Gastroesophageal sphincter (tissue), 4 donors: ENCODE data around the gene ZSWIM6. TPM values are rescaled to one million over a fixed set of nuclear protein-coding genes. Genes with fewer than 3 reads are reported as not detected.

ENCODE experiments used
- ATAC-seq: fragments of 150-250 bp; one replicate; pipeline ENCODE4 v1.9.1; 2016; ENCODE audit warnings: mild to moderate bottlenecking, moderate library complexity
- H3K27ac ChIP-seq, 4 donors: fragments of 200-600 bp; sonication (generic) in 3 of 4; 1 replicate in 3 of 4; 2 replicates in 1 of 4; pipeline ENCODE4 v1.5.1; 2016 to 2019
- H3K27me3 ChIP-seq: fragments of 200-600 bp; sonication (generic); one replicate; pipeline ENCODE4 v1.5.1; 2019
- H3K36me3 ChIP-seq, 2 donors: fragments of 200-600 bp; sonication (generic); one replicate each; pipeline ENCODE4 v1.5.1; 2019; ENCODE audit warnings: control low read depth in 1 of 2
- H3K4me1 ChIP-seq, 3 donors: fragments of 200-600 bp; sonication (generic); 1 replicate in 2 of 3; 2 replicates in 1 of 3; pipeline ENCODE4 v1.5.1; 2016 to 2019; ENCODE audit warnings: control low read depth in 2 of 3
- H3K4me3 ChIP-seq, 2 donors: fragments of 200-600 bp; sonication (generic); one replicate each; pipeline ENCODE4 v1.5.1; 2019; ENCODE audit warnings: mild to moderate bottlenecking in 1 of 2, moderate library complexity in 1 of 2
- H3K9me3 ChIP-seq, 3 donors: fragments of 200-600 bp; sonication (generic); one replicate each; pipeline ENCODE4 v1.5.1; 2017 to 2019; ENCODE audit warnings: control low read depth in 2 of 3
- EP300 ChIP-seq: sonication (generic); formaldehyde crosslinking; IDR thresholded peaks from one replicate; pipeline ENCODE4 v1.6.1; 2017; ENCODE audit warnings: antibody characterized with exemption, mild to moderate bottlenecking
- POLR2A ChIP-seq, 2 donors: fragments of 450-650 bp; IDR thresholded peaks; one replicate each; pipeline ENCODE4 v1.6.1; 2017; ENCODE audit warnings: antibody characterized with exemption in 2 of 2, mild to moderate bottlenecking in 2 of 2, moderate library complexity in 1 of 2
- POLR2AphosphoS5 ChIP-seq: sonication (generic); formaldehyde crosslinking; IDR thresholded peaks from one replicate; pipeline ENCODE4 v1.6.1; 2017; ENCODE audit warnings: antibody characterized with exemption
- WGBS, 2 donors: methylation state at CpG; one replicate each; pipeline ENCODE4 v1.1.5; 2018; ENCODE audit warnings: low coverage in 1 of 2; 5-methylcytosine and 5-hydroxymethylcytosine counted together
- total RNA-seq, 4 donors: library from RNA; depleted of rRNA; stranded (reverse); fragments of >200 nt; gene quantifications; one replicate each; pipeline ENCODE4 v1.1.0, GENCODE V29; 2016
- TF ChIP-seq, protein P1 (sequence below), 4 experiments: fragments of 200-600 bp in 2 of 4; fragments of 450-650 bp in 2 of 4; sonication (generic) in 1 of 4; IDR thresholded peaks; one replicate each; pipeline ENCODE4 v1.5.1; 2017 to 2019; ENCODE audit warnings: antibody characterized with exemption in 4 of 4, mild to moderate bottlenecking in 2 of 4, moderate library complexity in 2 of 4

The ZSWIM6 gene
- total RNA-seq, 4 donors from 2014 or later: 8.9 to 20.9 (median 12.3) TPM

DNA sequence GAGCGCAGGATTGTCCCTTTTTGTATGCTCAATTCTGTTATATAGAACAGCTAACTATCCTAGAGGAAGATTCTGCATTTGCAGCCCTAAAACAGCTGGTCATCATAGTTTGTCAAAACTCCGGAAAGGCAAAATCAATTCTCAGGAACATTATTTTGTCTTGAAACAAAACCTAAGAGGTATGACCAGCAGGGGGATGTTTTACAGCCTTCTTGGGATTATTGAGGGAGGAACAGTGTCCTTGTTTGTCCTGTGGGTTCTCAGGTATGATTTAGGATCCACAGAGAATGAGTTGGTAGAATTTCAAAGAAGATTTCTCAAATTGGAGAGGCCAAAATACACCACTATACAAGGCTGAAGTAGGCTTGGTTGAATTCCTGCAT, 136.4 kb downstream of the ZSWIM6 start:
- H3K27me3 ChIP-seq: no peaks in the 10 kb centered on the region
- H3K36me3 ChIP-seq: peaks cover 0 to 5% of the 10 kb centered on the region in 2 donors
- TF ChIP-seq POLR2AphosphoS5 (no peak), POLR2A (IDR thresholded peaks at IDR 0.05) (no peak), EP300 (no peak)
- TF ChIP-seq, protein P1, sequence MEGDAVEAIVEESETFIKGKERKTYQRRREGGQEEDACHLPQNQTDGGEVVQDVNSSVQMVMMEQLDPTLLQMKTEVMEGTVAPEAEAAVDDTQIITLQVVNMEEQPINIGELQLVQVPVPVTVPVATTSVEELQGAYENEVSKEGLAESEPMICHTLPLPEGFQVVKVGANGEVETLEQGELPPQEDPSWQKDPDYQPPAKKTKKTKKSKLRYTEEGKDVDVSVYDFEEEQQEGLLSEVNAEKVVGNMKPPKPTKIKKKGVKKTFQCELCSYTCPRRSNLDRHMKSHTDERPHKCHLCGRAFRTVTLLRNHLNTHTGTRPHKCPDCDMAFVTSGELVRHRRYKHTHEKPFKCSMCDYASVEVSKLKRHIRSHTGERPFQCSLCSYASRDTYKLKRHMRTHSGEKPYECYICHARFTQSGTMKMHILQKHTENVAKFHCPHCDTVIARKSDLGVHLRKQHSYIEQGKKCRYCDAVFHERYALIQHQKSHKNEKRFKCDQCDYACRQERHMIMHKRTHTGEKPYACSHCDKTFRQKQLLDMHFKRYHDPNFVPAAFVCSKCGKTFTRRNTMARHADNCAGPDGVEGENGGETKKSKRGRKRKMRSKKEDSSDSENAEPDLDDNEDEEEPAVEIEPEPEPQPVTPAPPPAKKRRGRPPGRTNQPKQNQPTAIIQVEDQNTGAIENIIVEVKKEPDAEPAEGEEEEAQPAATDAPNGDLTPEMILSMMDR (IDR thresholded peaks at IDR 0.05): no peak
- ATAC-seq: no peak
- H3K4me3 ChIP-seq: no peak overlapping the region
- no peaks in the 10 kb centered on the region for H3K9me3 ChIP-seq
- no peak overlapping the region for H3K27ac ChIP-seq
- H3K4me1 ChIP-seq: peaks cover 0 to 38% (median 9%) of the 10 kb centered on the region in 3 donors
- 50 to 64% methylated on average over 2 of the region's 2 CpGs for WGBS, 2 donors

DNA sequence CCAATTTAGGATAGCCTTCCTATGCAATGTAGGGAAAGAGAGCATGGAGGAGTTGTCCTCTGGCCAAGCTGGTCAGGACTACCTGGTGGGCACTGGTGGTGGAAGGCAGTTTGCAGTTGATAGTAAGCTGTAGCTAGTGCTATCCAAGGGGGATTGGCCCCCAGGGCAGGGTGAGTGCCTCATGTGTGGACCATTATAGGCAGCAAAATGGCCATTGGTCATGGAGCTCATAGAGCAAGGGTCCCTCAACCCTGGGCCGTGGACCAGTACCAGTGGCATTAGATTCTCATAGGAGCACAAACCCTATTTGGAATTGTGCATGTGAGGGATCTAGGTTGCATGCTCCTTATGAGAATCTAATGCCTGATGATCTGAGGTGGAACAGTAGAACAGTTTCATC, 139.3 kb downstream of the ZSWIM6 start:
- ATAC-seq: no peak
- Histone ChIP-seq H3K36me3 (peaks cover 0 to 5% of the 10 kb centered on the region in 2 donors), H3K4me1 (peaks cover 0 to 26% (median 6%) of the 10 kb centered on the region in 3 donors), H3K27me3 (no peaks in the 10 kb centered on the region), H3K9me3 (no peaks in the 10 kb centered on the region), H3K4me3 (no peak overlapping the region), H3K27ac (no peak overlapping the region)
- no CpG with 5 or more reads among the region's 1 CpG for WGBS, 2 donors
- TF ChIP-seq EP300 (no peak), POLR2A (IDR thresholded peaks at IDR 0.05) (no peak), POLR2AphosphoS5 (no peak)
- TF ChIP-seq, protein P1 (IDR thresholded peaks at IDR 0.05): no peak

DNA sequence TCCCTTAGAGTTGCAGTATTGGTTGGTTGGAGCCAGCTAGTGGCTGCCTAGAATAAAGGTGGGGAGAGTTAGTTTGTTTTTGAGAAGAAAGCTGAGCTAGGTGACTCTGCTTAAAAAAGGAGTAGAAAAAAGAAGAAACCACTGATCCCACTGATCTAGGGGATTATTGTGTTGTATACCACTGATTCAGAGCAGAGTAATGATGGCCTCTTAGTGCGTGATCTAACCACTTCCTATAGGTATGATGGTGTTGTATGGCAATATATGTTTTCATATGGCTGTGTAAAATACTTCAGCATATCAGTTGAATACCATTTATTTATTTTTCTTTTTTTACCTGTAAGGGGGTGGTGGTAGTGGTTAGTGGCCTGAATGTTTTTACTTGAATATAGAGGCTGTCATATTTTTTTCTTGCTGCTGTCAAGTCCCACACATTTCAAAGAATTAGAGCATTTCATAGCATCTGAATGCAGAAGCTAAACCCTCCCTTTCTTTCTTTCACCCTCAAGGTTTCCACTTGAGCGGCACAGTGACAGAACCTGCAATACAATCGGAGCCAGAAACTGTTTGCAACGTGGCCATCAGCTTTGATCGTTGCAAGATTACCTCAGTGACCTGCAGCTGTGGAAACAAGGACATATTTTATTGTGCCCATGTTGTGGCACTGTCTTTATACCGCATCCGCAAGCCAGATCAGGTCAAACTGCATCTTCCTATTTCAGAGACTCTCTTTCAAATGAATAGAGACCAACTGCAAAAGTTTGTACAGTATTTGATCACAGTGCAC, 140.3 kb downstream of the ZSWIM6 start:
- peaks cover 0 to 17% (median 5%) of the 10 kb centered on the region in 3 donors for H3K4me1 ChIP-seq
- WGBS, 2 donors: 88 to 100% methylated on average over 3 to 7 of the region's 7 CpGs
- H3K36me3 ChIP-seq: peaks cover 0 to 5% of the 10 kb centered on the region in 2 donors

DNA sequence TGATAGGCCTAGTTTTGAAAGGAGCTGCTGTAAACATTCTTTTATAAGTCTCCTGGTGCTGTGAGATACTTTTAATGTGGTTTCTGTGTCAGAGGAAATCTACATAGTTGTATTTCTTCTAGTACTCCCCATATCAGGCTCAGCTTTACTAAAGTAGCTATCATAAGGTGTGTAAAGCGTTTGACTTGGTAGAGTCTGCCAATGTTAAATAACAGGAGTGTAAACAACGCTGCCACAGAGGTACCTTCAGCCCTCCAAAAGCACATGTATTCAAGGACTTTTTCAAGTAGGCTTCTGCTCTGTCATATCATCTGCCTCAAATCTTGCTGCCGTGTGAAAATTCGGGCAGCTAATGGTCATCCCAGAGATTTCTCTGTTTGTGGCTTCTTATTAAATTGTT, 142.7 kb downstream of the ZSWIM6 start:
- H3K36me3 ChIP-seq: peaks cover 0 to 5% of the 10 kb centered on the region in 2 donors
- WGBS, 2 donors: 81 to 85% methylated on average over 4 of the region's 4 CpGs
- H3K27me3 ChIP-seq: no peaks in the 10 kb centered on the region
- TF ChIP-seq, protein P1 (IDR thresholded peaks at IDR 0.05): no peak
- TF ChIP-seq POLR2A (IDR thresholded peaks at IDR 0.05) (no peak), POLR2AphosphoS5 (no peak), EP300 (no peak)
- H3K27ac ChIP-seq: no peak overlapping the region
- no peak overlapping the region for H3K4me3 ChIP-seq
- H3K9me3 ChIP-seq: no peaks in the 10 kb centered on the region
- no peak for ATAC-seq
- peaks cover 0 to 5% (median 0%) of the 10 kb centered on the region in 3 donors for H3K4me1 ChIP-seq

More for the DNA sequence above, 140.3 kb downstream of the ZSWIM6 start:
- Histone ChIP-seq H3K27me3 (no peaks in the 10 kb centered on the region), H3K27ac (no peak overlapping the region), H3K4me3 (no peak overlapping the region), H3K9me3 (no peaks in the 10 kb centered on the region)
- ATAC-seq: no peak
- TF ChIP-seq POLR2A (IDR thresholded peaks at IDR 0.05) (no peak), POLR2AphosphoS5 (no peak), EP300 (no peak)
- TF ChIP-seq, protein P1 (IDR thresholded peaks at IDR 0.05): no peak

DNA sequence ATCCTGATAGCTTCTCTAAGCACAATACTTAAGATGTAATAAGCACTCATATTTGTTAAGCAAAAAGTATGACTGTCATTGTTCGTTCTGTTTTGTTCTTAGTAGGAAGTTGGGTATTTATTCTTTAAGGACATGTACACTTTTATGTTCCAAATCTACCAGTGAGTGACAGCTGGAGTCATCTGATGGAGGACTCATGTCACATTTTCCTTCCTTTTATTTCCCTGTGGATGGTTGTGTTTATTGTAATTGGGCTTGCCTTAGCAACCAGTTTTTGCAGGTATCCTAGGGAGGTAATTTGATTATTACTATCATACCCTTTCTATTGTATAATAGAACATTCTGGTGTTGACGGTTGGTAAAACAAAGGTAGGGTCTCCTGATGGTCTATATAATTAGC, 145.7 kb downstream of the ZSWIM6 start:
- no peak for ATAC-seq
- peaks cover 0 to 11% (median 0%) of the 10 kb centered on the region in 3 donors for H3K4me1 ChIP-seq
- no peak overlapping the region for H3K27ac ChIP-seq
- peaks cover 0 to 3% of the 10 kb centered on the region in 2 donors for H3K36me3 ChIP-seq
- no peaks in the 10 kb centered on the region for H3K9me3 ChIP-seq
- WGBS, 2 donors: 88 to 97% methylated on average over 2 of the region's 2 CpGs
- TF ChIP-seq EP300: no peak
- TF ChIP-seq, protein P1 (IDR thresholded peaks at IDR 0.05): no peak
- no peak for TF ChIP-seq POLR2A (IDR thresholded peaks at IDR 0.05)
- TF ChIP-seq POLR2AphosphoS5: no peak
- no peak overlapping the region for H3K4me3 ChIP-seq
- no peaks in the 10 kb centered on the region for H3K27me3 ChIP-seq
